Astrocyte (in vitro differentiated cells and primary cell): ENCODE data around the gene BRAP.

Source experiments
- CTCF ChIP-seq: IDR thresholded peaks from 2 replicates; pipeline ENCODE4 v1.5.1; 2011; ENCODE audit warnings: low read depth, mild to moderate bottlenecking, inconsistent platforms, low read length, moderate library complexity; ENCODE audit not compliant: insufficient read depth
- EZH2 ChIP-seq: IDR thresholded peaks from 2 replicates; pipeline ENCODE4 v1.6.1; 2012; ENCODE audit warnings: mild to moderate bottlenecking, low read length, inconsistent platforms; ENCODE audit not compliant: insufficient read depth

GRCh38 chr12:111653596-111653995, 32.2 kb downstream of the BRAP start:
- no peak for TF ChIP-seq EZH2
- TF ChIP-seq CTCF, result no peak
